Measurements from ENCODE around the gene TCFL5.

The TCFL5 gene

GRCh38 chr20:62828511-62829230 is 33.0 kb downstream of the TCFL5 start:
- Histone ChIP-seq H3K4me2 (ENCODE audit: low read depth, low read length) (no peak overlapping the region), H3K9me2 (replicated peaks; ENCODE audit: insufficient read depth, low read length) (no peaks in the 10 kb centered on the region), H3K4me3 (ENCODE audit: low read length) (no peak overlapping the region), H4K20me1 (ENCODE audit: insufficient read depth, low read length) (no peaks in the 10 kb centered on the region), H2AFZ (ENCODE audit: low read length) (no peak overlapping the region), H3F3A (ENCODE audit: insufficient read depth, low read length) (peaks cover 13% of the 10 kb centered on the region), H3K9me3 (replicated peaks; ENCODE audit: insufficient read depth, low read length) (no peaks in the 10 kb centered on the region), H3K4me1 (ENCODE audit: low read length) (peaks cover 16% of the 10 kb centered on the region), H3K9ac (ENCODE audit: low read length) (no peak overlapping the region), H3K27ac (ENCODE audit: low read length) (no peak overlapping the region), H3K27me3 (replicated peaks; ENCODE audit: insufficient read depth, low read length) (peaks cover 45% of the 10 kb centered on the region), H3K79me2 (ENCODE audit: low read length) (no peaks in the 10 kb centered on the region), H3K36me3 (replicated peaks; ENCODE audit: insufficient read depth, low read length) (no peaks in the 10 kb centered on the region)
- TF ChIP-seq CTCF (IDR thresholded peaks at IDR 0.05; ENCODE audit: low read length), result no peak
- TF ChIP-seq EZH2 (optimal IDR thresholded peaks at IDR 0.05; ENCODE audit: low read depth, low read length), result no peak
- no peak for TF ChIP-seq EZH2phosphoT487 (IDR thresholded peaks at IDR 0.05; ENCODE audit: low read length)
- no peak for DNase-seq

- Histone ChIP-seq H3K9ac (ENCODE audit: low read length) (no peak overlapping the region), H3K4me1 (ENCODE audit: low read length) (peaks cover 16% of the 10 kb centered on the region), H3K4me3 (ENCODE audit: low read length) (no peak overlapping the region), H3K9me2 (replicated peaks; ENCODE audit: insufficient read depth, low read length) (no peaks in the 10 kb centered on the region), H3K4me2 (ENCODE audit: low read depth, low read length) (no peak overlapping the region), H3K9me3 (replicated peaks; ENCODE audit: insufficient read depth, low read length) (no peaks in the 10 kb centered on the region), H2AFZ (ENCODE audit: low read length) (no peak overlapping the region), H3K79me2 (ENCODE audit: low read length) (no peaks in the 10 kb centered on the region), H3K27me3 (replicated peaks; ENCODE audit: insufficient read depth, low read length) (peaks cover 45% of the 10 kb centered on the region), H3K27ac (ENCODE audit: low read length) (no peak overlapping the region), H4K20me1 (ENCODE audit: insufficient read depth, low read length) (no peaks in the 10 kb centered on the region), H3K36me3 (replicated peaks; ENCODE audit: insufficient read depth, low read length) (no peaks in the 10 kb centered on the region), H3F3A (ENCODE audit: insufficient read depth, low read length) (peaks cover 12% of the 10 kb centered on the region)
- TF ChIP-seq EZH2phosphoT487 (IDR thresholded peaks at IDR 0.05; ENCODE audit: low read length) (no peak), EZH2 (optimal IDR thresholded peaks at IDR 0.05; ENCODE audit: low read depth, low read length) (no peak)
- DNase-seq, result no peak
Observed at GRCh38 chr20:62828051-62828450, 33.6 kb downstream of the TCFL5 start.

GRCh38 chr20:62827311-62828038 is 34.1 kb downstream of the TCFL5 start:
- DNase-seq, result no peak
- Histone ChIP-seq H3K36me3 (replicated peaks; ENCODE audit: insufficient read depth, low read length) (no peaks in the 10 kb centered on the region), H3K9ac (ENCODE audit: low read length) (no peak overlapping the region), H3K4me1 (ENCODE audit: low read length) (peaks cover 12% of the 10 kb centered on the region), H4K20me1 (ENCODE audit: insufficient read depth, low read length) (no peaks in the 10 kb centered on the region), H3K9me3 (replicated peaks; ENCODE audit: insufficient read depth, low read length) (no peaks in the 10 kb centered on the region), H3F3A (ENCODE audit: insufficient read depth, low read length) (peaks cover 6% of the 10 kb centered on the region), H2AFZ (ENCODE audit: low read length) (no peak overlapping the region), H3K27ac (ENCODE audit: low read length) (no peak overlapping the region), H3K9me2 (replicated peaks; ENCODE audit: insufficient read depth, low read length) (no peaks in the 10 kb centered on the region), H3K4me3 (ENCODE audit: low read length) (no peak overlapping the region), H3K79me2 (ENCODE audit: low read length) (no peaks in the 10 kb centered on the region), H3K4me2 (ENCODE audit: low read depth, low read length) (no peak overlapping the region), H3K27me3 (replicated peaks; ENCODE audit: insufficient read depth, low read length) (peaks cover 45% of the 10 kb centered on the region)
- TF ChIP-seq EZH2 (optimal IDR thresholded peaks at IDR 0.05; ENCODE audit: low read depth, low read length), result no peak
- TF ChIP-seq CTCF (IDR thresholded peaks at IDR 0.05; ENCODE audit: low read length), result no peak
- no peak for TF ChIP-seq EZH2phosphoT487 (IDR thresholded peaks at IDR 0.05; ENCODE audit: low read length)
